A673 (cell line): ENCODE results near the gene ATG10. TPM values are rescaled to one million over a fixed set of nuclear protein-coding genes. Genes with fewer than 3 reads are reported as not detected.
A peak's percentile ranks its signal among the peaks of the same experiment; 100 is the strongest.

Experiments
- BruUV-seq: library from RNA; stranded (reverse); fragments of 400-500 nt; replicated peaks from 2 replicates; lab custom pipeline; 2021; lab: Mats Ljungman, UMichigan
- CTCF ChIA-PET: fragments of 300-600 bp; sonication (Branson Sonifier 250); formaldehyde crosslinking; loops from one replicate; lab custom pipeline; 2022; ENCODE audit warnings: antibody characterized with exemption; lab: Charles Lee
- POLR2A ChIA-PET: fragments of 300-600 bp; sonication (Branson Sonifier 250); formaldehyde crosslinking; loops from one replicate; lab custom pipeline; 2022; ENCODE audit warnings: antibody characterized with exemption; ENCODE audit not compliant: low non-redundant PET; lab: Charles Lee
- DNase-seq: peaks from one replicate; pipeline ENCODE4 v3.0.0-alpha.2; 2015; ENCODE audit warnings: low spot score
- H3K27ac ChIP-seq: fragments of 200-600 bp; sonication (generic); 2 replicates; pipeline ENCODE4 v1.5.1; 2016; ENCODE audit warnings: mixed run types, low read depth, mild to moderate bottlenecking, mixed read lengths, antibody characterized with exemption, low read length; ENCODE audit not compliant: poor library complexity, severe bottlenecking
- H3K27me3 ChIP-seq: fragments of 200-600 bp; sonication (generic); replicated peaks from 2 replicates; pipeline ENCODE4 v1.6.1; 2017; ENCODE audit warnings: mixed run types, low read depth, mild to moderate bottlenecking, mixed read lengths, antibody characterized with exemption, low read length; ENCODE audit not compliant: insufficient read depth, poor library complexity
- H3K36me3 ChIP-seq: fragments of 200-600 bp; sonication (generic); 2 replicates; pipeline ENCODE4 v1.6.1; 2016; ENCODE audit warnings: mixed run types, mild to moderate bottlenecking, mixed read lengths, antibody characterized with exemption, low read length; ENCODE audit not compliant: insufficient read depth, poor library complexity, severe bottlenecking
- H3K4me1 ChIP-seq: fragments of 200-600 bp; sonication (generic); 2 replicates; pipeline ENCODE4 v1.6.1; 2017; ENCODE audit warnings: mixed run types, mild to moderate bottlenecking, mixed read lengths, antibody characterized with exemption, low read length; ENCODE audit not compliant: insufficient read depth, poor library complexity, severe bottlenecking
- H3K4me3 ChIP-seq: fragments of 200-600 bp; sonication (generic); 2 replicates; pipeline ENCODE4 v1.5.1; 2016; ENCODE audit warnings: low read depth, mixed run types, mild to moderate bottlenecking, mixed read lengths, low read length; ENCODE audit not compliant: poor library complexity, severe bottlenecking
- H3K9me3 ChIP-seq: fragments of 200-600 bp; sonication (generic); 2 replicates; pipeline ENCODE4 v1.6.1; 2016; ENCODE audit warnings: mixed run types, low read depth, mild to moderate bottlenecking, mixed read lengths, antibody characterized with exemption, low read length; ENCODE audit not compliant: poor library complexity, severe bottlenecking
- EZH2 ChIP-seq: fragments of 200-600 bp; sonication (generic); IDR thresholded peaks from 2 replicates; pipeline ENCODE4 v1.6.1; 2017; ENCODE audit warnings: borderline replicate concordance, low read depth, mild to moderate bottlenecking, mixed read lengths, antibody characterized with exemption, low read length; ENCODE audit not compliant: poor library complexity, severe bottlenecking
- intact Hi-C: fragments of 100-400 bp; cut with micrococcal nuclease; formaldehyde crosslinking; loops from one replicate; pipeline ENCODE4 v1.10.0; 2022; ENCODE audit not compliant: unreplicated experiment
- total RNA-seq: library from RNA; stranded (reverse); gene quantifications from 2 replicates; pipeline ENCODE4 v1.2.3, GENCODE V29; 2021
- TF ChIP-seq, protein P1 (sequence below): fragments of 300-800, 200-600 bp; sonication (generic); conservative IDR thresholded peaks from 2 replicates; pipeline ENCODE4 v1.5.1; 2017; ENCODE audit warnings: low read depth, mild to moderate bottlenecking, antibody characterized with exemption, low read length, moderate library complexity, mixed read lengths

Gene ATG10
- total RNA-seq, 1 experiment from 2014 or later = 17.1 TPM

DNA sequence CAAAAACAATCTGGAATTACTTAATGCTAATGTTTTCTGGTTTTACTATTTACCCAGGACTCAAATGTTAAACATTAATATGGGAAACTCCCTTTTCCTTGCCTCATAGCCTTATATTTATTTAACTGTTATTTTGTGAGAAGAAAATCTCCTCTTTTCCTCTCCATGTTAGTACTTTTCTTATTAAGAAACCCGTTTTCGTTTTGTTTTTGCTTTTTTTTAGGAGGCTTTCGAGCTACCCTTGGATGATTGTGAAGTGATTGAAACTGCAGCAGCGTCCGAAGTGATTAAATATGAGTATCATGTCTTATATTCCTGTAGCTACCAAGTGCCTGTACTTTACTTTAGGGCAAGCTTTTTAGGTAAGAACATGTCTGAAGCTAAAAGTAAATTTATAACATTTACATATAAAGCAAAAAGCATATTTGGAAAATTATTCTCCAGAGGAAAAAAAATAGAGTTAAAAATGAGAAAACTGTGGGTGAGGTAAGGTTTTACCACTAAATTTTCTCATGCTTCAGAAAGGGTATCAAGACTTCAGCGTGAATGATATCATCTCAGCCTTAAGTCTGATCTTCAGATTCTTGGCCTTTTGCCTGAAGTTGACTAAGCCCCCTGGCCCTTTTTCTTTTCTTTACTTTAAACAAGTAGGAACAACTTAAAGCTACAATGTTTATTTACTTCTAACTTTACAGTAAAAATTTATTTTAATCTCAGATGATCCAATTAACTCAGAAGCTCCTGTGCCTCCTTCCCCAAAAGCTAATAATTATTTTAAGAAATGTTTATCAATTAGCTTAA is 192.6 kb downstream of the ATG10 start:
- Histone ChIP-seq H3K4me3 (no peak overlapping the region), H3K27me3 (no peaks in the 10 kb centered on the region), H3K9me3 (no peaks in the 10 kb centered on the region), H3K27ac (peak overlapping the region; percentile 56), H3K4me1 (peaks cover 46% of the 10 kb centered on the region), H3K36me3 (no peaks in the 10 kb centered on the region)
- POLR2A ChIA-PET = no interaction called here
- BruUV-seq = no TSS peak
- intact Hi-C loops = no loop called here
- CTCF ChIA-PET = interaction anchor here (0.6 to 2.0 kb wide), 3 partner anchors 58 to 863 kb away, joined by 5 to 24 read pairs (median 15); partner anchors contain the start of gene ZCCHC9
- peak; percentile 82 for DNase-seq
- TF ChIP-seq, protein P1, sequence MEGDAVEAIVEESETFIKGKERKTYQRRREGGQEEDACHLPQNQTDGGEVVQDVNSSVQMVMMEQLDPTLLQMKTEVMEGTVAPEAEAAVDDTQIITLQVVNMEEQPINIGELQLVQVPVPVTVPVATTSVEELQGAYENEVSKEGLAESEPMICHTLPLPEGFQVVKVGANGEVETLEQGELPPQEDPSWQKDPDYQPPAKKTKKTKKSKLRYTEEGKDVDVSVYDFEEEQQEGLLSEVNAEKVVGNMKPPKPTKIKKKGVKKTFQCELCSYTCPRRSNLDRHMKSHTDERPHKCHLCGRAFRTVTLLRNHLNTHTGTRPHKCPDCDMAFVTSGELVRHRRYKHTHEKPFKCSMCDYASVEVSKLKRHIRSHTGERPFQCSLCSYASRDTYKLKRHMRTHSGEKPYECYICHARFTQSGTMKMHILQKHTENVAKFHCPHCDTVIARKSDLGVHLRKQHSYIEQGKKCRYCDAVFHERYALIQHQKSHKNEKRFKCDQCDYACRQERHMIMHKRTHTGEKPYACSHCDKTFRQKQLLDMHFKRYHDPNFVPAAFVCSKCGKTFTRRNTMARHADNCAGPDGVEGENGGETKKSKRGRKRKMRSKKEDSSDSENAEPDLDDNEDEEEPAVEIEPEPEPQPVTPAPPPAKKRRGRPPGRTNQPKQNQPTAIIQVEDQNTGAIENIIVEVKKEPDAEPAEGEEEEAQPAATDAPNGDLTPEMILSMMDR = no peak
- no peak for TF ChIP-seq EZH2

GRCh38 chr5:82164977-82165713 is 193.3 kb downstream of the ATG10 start:
- Histone ChIP-seq H3K27ac (peak overlapping the region; percentile 56), H3K27me3 (no peaks in the 10 kb centered on the region), H3K4me1 (peaks cover 46% of the 10 kb centered on the region), H3K36me3 (no peaks in the 10 kb centered on the region), H3K9me3 (no peaks in the 10 kb centered on the region), H3K4me3 (no peak overlapping the region)
- ChIA-PET POLR2A (interaction anchor here (0.5 kb wide), 1 partner anchor 584 kb away, joined by 5 read pairs; no protein-coding TSS in a partner anchor), CTCF (interaction anchor here (0.5 to 2.0 kb wide), 9 partner anchors 52 to 864 kb away, joined by 3 to 24 read pairs (median 4); partner anchors contain the start of genes ACOT12 and ZCCHC9)
- no TSS peak for BruUV-seq
- peak; percentile 80 for DNase-seq
- intact Hi-C loops = loop anchor here (5.0 kb wide), 5 partner anchors 198 to 863 kb away; partner anchors contain the start of genes SSBP2 and ZCCHC9
- TF ChIP-seq, protein P1 = peak; percentile 27; the same call in 1 of the 2 replicates
- no peak for TF ChIP-seq EZH2

GRCh38 chr5:82165740-82166530 is 194.1 kb downstream of the ATG10 start:
- peaks cover 46% of the 10 kb centered on the region for H3K4me1 ChIP-seq
- BruUV-seq = no TSS peak
- TF ChIP-seq, protein P1 = peak; percentile 85
- no peak for TF ChIP-seq EZH2
- peak; percentile 90 for DNase-seq
- intact Hi-C loops = loop anchor here (1.0 to 5.0 kb wide), 7 partner anchors 59 to 864 kb away; partner anchors contain the start of genes SSBP2 and ZCCHC9
- no peaks in the 10 kb centered on the region for H3K27me3 ChIP-seq
- no peaks in the 10 kb centered on the region for H3K36me3 ChIP-seq
- CTCF ChIA-PET = interaction anchor here (0.5 to 2.0 kb wide), 8 partner anchors 53 to 772 kb away, joined by 3 to 24 read pairs (median 4); partner anchors contain the start of gene ACOT12
- H3K4me3 ChIP-seq = no peak overlapping the region
- H3K27ac ChIP-seq = peak overlapping the region; percentile 56
- POLR2A ChIA-PET = interaction anchor here (0.5 kb wide), 1 partner anchor 584 kb away, joined by 5 read pairs; no protein-coding TSS in a partner anchor
- H3K9me3 ChIP-seq = no peaks in the 10 kb centered on the region
